Ectodermal cell (in vitro differentiated cells): Measurements from ENCODE around the gene ADCY5.

Experiments
- H3K27ac ChIP-seq: 2 replicates; pipeline ENCODE4 v1.7.0; 2013; ENCODE audit warnings: mild to moderate bottlenecking, low read depth, low read length; ENCODE audit not compliant: insufficient read depth, poor library complexity, severe bottlenecking
- H3K27me3 ChIP-seq: 2 replicates; pipeline ENCODE4 v1.7.0; 2013; ENCODE audit warnings: mild to moderate bottlenecking, low read length; ENCODE audit not compliant: insufficient read depth, control insufficient read depth, poor library complexity, severe bottlenecking
- H3K36me3 ChIP-seq: one replicate; pipeline ENCODE4 v1.7.0; 2013; ENCODE audit warnings: low read length; ENCODE audit not compliant: control insufficient read depth, insufficient read depth
- H3K4me1 ChIP-seq: one replicate; pipeline ENCODE4 v1.7.0; 2013; ENCODE audit warnings: low read length; ENCODE audit not compliant: control insufficient read depth, insufficient read depth
- H3K4me3 ChIP-seq: 2 replicates; pipeline ENCODE4 v1.7.0; 2013; ENCODE audit warnings: low read depth, low read length, control low read depth; ENCODE audit not compliant: insufficient read depth
- H3K9me3 ChIP-seq: 2 replicates; pipeline ENCODE4 v1.7.0; 2013; ENCODE audit warnings: mild to moderate bottlenecking, low read length, moderate library complexity; ENCODE audit not compliant: control insufficient read depth
- WGBS, 2 experiments: methylation state at CpG; one replicate each; pipeline ENCODE4 v1.1.7; 2013; ENCODE audit warnings: missing lambda C conversion rate in 2 of 2; 5-methylcytosine and 5-hydroxymethylcytosine counted together

Gene ADCY5

DNA sequence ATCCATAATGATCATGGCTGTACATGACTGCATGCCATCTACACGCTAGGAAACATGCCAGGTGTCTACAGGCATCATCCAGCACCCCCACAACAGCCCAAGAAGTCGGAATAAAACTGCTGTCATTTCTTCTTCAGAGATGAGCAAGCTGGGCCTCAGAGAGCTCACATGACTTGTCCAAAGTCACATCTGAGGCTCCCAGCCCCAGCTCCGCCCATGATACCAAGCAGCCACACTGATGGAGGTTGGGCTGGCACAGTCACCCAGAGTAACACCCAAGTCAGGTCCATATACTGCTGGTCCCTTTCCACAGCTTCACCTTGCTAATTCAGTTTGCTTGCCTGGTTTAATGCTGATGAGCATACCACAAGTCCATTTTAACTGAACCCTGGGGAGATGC is 130.5 kb downstream of the ADCY5 start:
- Histone ChIP-seq H3K27ac (no peak overlapping the region), H3K4me3 (no peak overlapping the region), H3K36me3 (no peaks in the 10 kb centered on the region), H3K27me3 (peaks cover 4% of the 10 kb centered on the region), H3K9me3 (no peaks in the 10 kb centered on the region), H3K4me1 (peaks cover 18% of the 10 kb centered on the region)
- WGBS, 2 experiments = 77% methylated on average over 3 of the region's 3 CpGs

DNA sequence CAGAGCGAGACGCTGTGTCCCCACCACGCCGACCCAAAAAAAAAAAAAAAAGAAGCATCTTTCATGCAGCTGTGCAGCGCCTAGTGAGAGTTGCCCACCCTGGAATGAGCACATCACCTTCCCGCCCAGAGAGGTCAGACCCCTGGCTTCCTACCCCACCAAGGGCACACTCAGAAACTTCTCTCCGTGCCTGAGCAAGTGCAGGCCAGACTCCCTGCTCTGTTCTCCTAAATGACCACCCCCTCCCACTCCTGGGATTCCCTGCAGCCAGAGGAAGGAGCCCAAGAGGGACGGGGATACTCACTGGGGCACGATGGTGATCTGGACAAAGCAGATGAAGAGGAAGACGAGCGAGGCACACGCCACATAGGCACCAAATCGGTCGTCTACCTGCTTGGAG is 131.2 kb downstream of the ADCY5 start:
- Histone ChIP-seq H3K4me3 (no peak overlapping the region), H3K36me3 (no peaks in the 10 kb centered on the region), H3K27ac (no peak overlapping the region), H3K9me3 (no peaks in the 10 kb centered on the region), H3K27me3 (peaks cover 4% of the 10 kb centered on the region), H3K4me1 (peaks cover 18% of the 10 kb centered on the region)
- whole genome bisulfite sequencing, 2 experiments = 93% methylated on average over 14 of the region's 14 CpGs

DNA sequence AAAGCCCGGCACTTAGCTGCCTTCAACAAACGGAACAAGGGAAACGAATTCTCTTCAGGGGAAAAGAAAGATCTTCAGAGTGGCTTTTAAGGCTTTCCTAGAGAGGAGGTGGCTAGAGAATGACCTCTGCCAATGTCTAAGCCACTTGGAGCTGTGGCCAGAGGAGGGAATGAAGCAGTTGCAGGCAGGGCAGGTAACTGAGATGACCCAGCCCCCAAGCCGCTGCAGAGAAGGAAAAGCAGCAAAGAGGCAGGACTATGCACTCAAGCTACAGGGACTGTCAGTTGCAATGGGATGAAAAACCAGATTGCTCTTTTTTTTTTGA is 133.7 kb downstream of the ADCY5 start:
- Histone ChIP-seq H3K36me3 (no peaks in the 10 kb centered on the region), H3K27ac (no peak overlapping the region), H3K9me3 (no peaks in the 10 kb centered on the region), H3K4me1 (peaks cover 21% of the 10 kb centered on the region), H3K4me3 (no peak overlapping the region), H3K27me3 (peaks cover 4% of the 10 kb centered on the region)
- WGBS, 2 experiments = 9 to 12% methylated on average over 4 of the region's 4 CpGs

DNA sequence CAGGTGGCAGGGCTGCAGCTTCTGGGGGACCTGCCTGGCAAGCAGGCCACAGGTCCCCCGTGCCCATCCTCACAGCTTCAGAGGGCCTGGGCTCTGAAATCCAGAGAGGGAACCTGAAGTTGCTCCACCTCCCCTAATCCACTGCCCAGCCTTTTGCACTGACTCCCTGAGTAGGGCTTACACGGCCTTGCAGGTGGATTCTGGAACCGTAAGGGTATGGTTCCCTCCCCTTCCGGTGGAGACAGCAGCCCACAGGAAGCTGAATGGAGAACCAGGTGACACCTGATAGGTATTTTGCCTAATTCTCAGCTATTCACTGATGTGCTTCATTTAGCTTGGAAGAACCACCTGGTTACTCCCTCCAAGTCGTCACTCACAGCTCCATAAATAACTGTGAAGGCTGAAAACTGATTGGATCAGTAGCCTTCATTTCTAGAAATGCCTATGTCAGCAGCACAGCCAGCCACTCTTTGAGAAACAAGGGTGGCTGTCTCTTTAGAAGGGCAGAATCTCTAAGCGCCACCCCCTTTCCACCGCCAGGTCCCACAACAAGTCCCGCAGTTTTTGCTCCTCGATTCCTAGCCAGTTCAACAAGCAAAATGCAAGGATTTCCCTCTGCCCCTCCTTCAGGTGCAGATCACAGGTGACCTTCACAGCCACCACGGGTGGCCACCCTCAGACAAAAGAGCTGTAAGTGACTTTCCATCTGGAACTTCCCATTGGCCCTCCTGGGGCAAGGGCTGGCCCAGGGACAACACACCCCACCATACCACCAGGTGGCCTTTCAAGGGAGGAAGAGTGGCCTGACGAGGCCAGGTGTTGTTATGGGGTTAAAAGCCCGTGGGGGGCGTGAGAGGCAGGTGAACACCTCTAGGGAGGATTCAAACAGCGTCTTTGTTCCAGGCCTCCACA is 134.3 kb downstream of the ADCY5 start:
- 27 to 29% methylated on average over 14 of the region's 14 CpGs for WGBS, 2 experiments
- H3K4me3 ChIP-seq = no peak overlapping the region
- H3K27me3 ChIP-seq = peaks cover 4% of the 10 kb centered on the region

DNA sequence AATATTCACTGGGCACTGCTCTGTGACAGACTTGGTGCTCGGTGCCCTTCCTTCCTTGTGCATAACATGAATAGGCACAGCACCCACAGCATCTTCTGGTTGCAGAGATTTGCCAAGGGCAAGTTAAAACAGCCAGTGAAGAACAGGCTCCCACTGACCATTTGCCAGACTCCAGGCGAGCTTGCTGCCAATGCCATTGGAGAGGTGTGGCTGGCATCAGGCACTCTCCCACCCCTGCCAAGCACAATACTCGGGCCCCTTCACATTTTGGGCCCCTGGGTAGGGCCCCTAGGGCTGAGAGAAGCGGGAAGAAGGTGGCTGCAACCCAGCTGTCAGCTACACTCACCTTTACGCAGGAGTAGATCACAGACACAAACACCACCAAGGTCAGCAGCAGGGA is 135.0 kb downstream of the ADCY5 start:
- H3K36me3 ChIP-seq = no peaks in the 10 kb centered on the region
- no peak overlapping the region for H3K27ac ChIP-seq
- WGBS, 2 experiments = 82 to 84% methylated on average over 5 of the region's 5 CpGs
- no peak overlapping the region for H3K4me3 ChIP-seq
- H3K27me3 ChIP-seq = peaks cover 4% of the 10 kb centered on the region
- H3K9me3 ChIP-seq = no peaks in the 10 kb centered on the region
- peaks cover 11% of the 10 kb centered on the region for H3K4me1 ChIP-seq

More for the DNA sequence above, 134.3 kb downstream of the ADCY5 start:
- no peak overlapping the region for H3K27ac ChIP-seq
- no peaks in the 10 kb centered on the region for H3K36me3 ChIP-seq
- H3K9me3 ChIP-seq = no peaks in the 10 kb centered on the region
- peaks cover 15% of the 10 kb centered on the region for H3K4me1 ChIP-seq

DNA sequence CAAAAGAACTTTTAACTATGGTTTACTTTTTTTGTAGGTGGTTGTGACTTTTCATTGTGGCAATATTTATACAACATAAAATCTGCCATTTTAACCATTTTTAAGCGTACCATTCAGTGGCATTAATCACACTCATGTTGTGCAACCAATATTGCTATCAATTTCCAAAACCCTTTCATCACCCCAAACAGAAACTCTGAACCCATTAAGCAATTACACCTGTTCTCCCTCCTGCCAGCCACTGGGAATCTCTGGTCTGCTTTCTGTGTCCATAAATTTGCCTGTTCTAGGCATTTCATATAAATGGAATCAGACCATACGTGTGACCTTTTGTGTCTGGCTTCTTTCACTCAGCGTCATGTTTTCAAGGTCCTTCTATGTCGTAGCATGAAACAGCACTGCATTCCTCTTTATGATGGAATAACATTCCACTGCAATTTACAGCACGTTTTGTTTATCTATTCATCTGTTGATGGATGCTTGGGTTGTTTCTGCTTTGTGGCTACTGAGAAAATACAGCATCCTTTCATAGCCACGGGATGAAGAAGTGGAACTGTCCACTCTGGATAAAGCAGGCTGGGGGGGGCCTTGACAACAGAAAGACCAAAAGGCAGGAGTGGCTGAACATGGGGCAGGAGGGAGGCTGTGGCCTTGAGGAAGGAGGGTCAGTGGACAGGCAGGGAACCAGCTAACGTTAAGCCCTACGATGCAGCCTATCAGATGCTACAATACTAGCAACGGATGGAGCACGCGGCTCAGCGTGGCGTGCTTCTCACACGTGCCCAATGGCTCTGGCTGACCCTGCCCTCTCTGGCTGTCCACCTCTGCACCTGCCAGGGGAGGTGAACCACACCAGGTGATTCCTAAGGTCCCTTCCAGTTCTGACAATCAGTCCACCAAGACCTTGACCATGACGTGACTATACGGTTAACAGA is 136.3 kb downstream of the ADCY5 start:
- WGBS, 2 experiments = 93 to 94% methylated on average over 15 to 16 of the region's 16 CpGs
- H3K27ac ChIP-seq = no peak overlapping the region
- H3K27me3 ChIP-seq = peaks cover 4% of the 10 kb centered on the region

DNA sequence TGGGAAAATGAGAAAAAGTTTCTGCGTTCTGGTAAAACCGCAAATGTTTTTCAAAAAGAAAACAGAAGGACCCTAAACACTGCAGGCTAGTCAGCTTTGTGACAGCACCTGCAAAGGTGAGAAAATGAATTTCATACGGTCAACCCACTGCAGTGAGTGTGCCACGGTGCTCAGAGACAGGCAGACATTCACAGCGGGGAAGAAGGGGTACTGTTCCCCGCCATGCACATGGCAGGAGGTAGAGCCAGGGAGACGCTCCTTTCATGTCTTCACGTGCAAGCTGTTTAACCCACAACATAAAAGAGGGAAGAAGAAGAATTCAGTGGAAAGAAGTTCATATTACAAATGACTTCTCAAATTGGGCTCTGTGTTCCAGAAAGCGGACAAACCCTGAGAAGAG is 137.7 kb downstream of the ADCY5 start:
- H3K4me3 ChIP-seq = no peak overlapping the region
- H3K9me3 ChIP-seq = no peaks in the 10 kb centered on the region
- peaks cover 11% of the 10 kb centered on the region for H3K4me1 ChIP-seq
- no peaks in the 10 kb centered on the region for H3K36me3 ChIP-seq
- no peak overlapping the region for H3K27ac ChIP-seq
- H3K27me3 ChIP-seq = peaks cover 4% of the 10 kb centered on the region
- WGBS, 2 experiments = 72 to 75% methylated on average over 9 of the region's 9 CpGs

More for the DNA sequence above, 136.3 kb downstream of the ADCY5 start:
- H3K4me1 ChIP-seq = peaks cover 11% of the 10 kb centered on the region
- H3K9me3 ChIP-seq = no peaks in the 10 kb centered on the region
- H3K36me3 ChIP-seq = no peaks in the 10 kb centered on the region
- no peak overlapping the region for H3K4me3 ChIP-seq

DNA sequence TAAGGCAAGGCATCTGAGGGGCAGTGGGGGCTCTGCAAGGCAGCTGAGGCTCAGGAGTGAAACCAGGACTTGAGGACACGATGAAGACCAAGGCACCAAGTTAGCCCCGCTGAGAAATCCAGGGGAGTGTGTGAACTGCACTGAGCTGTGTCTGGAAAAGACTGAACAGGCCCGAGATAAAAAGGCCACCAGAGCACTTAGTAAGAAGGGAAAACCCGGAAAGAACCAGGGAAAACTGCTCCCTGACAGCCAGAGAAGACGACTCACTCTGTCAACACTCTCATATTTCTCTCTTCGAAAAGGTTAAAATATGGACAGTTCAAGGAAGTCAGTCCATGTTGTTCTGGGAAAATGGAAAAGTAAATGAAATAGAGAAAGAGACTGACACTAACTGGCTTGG is 138.1 kb downstream of the ADCY5 start:
- H3K27me3 ChIP-seq = peaks cover 4% of the 10 kb centered on the region
- no peaks in the 10 kb centered on the region for H3K9me3 ChIP-seq
- H3K27ac ChIP-seq = no peak overlapping the region
- WGBS, 2 experiments = 70 to 78% methylated on average over 6 of the region's 6 CpGs
- no peak overlapping the region for H3K4me3 ChIP-seq
- H3K36me3 ChIP-seq = no peaks in the 10 kb centered on the region
- H3K4me1 ChIP-seq = peaks cover 11% of the 10 kb centered on the region

DNA sequence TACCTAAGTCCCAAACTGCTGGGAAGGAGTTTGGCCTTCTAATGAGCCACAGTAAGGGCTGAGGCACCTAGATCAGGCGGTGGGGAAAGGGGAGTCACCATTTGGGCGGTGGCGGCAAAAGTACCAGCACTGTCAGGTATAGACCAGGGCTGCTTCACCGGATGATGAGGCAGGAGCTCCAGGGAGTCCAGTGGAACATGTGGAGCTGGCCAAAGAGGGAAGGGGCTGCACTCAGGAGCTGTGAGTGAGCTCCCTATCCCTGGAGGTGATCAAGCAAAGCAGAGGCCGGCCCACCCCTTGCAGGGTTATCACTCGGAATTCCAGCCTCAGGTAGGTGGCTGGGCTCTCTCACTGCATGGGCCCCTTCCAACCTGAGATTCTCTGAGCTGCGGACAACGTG is 138.7 kb downstream of the ADCY5 start:
- H3K9me3 ChIP-seq = no peaks in the 10 kb centered on the region
- no peak overlapping the region for H3K4me3 ChIP-seq
- H3K4me1 ChIP-seq = peaks cover 9% of the 10 kb centered on the region
- H3K36me3 ChIP-seq = no peaks in the 10 kb centered on the region
- H3K27ac ChIP-seq = no peak overlapping the region
- peaks cover 4% of the 10 kb centered on the region for H3K27me3 ChIP-seq
- 91 to 93% methylated on average over 8 of the region's 8 CpGs for WGBS, 2 experiments

DNA sequence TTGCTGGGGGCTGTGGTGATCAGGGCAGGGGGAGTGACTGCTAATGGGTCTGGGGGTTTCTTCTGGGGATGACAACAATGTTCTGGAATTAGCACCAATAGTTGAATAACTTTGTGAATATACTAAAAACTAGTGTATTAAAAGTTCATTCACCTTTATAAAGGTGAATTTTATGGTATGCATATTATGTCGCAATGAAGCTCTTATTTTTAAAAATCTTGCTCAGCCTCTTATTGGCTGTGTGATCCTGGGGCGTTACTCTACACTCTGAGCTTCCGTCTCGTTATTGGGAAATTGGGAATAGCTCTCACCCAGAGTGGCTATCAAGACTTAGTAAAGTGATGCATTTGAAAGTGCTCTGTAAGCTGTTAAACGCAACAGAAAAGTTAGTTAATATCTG is 141.8 kb downstream of the ADCY5 start:
- 89 to 92% methylated on average over 5 of the region's 5 CpGs for WGBS, 2 experiments
- H3K27me3 ChIP-seq = no peaks in the 10 kb centered on the region
- H3K4me1 ChIP-seq = peaks cover 5% of the 10 kb centered on the region
- no peak overlapping the region for H3K27ac ChIP-seq
- H3K4me3 ChIP-seq = no peak overlapping the region
- no peaks in the 10 kb centered on the region for H3K36me3 ChIP-seq
- H3K9me3 ChIP-seq = no peaks in the 10 kb centered on the region
